ENCODE data around the gene DNAH17.

The DNAH17 gene

GRCh38 chr17:78592991-78593329 lies 15.8 kb upstream of the DNAH17 start:
- H3K4me1 ChIP-seq (ENCODE audit: insufficient read depth, poor library complexity, severe bottlenecking), result peaks cover 21% of the 10 kb centered on the region
- DNase-seq (ENCODE audit: low spot score) (no peak), ATAC-seq (ENCODE audit: low read depth) (no peak)
- no peaks in the 10 kb centered on the region for H3K27me3 ChIP-seq (ENCODE audit: insufficient read depth, poor library complexity, severe bottlenecking)
- H3K4me3 ChIP-seq (ENCODE audit: severe bottlenecking), result no peak overlapping the region
- H3K27ac ChIP-seq (ENCODE audit: poor library complexity, severe bottlenecking), result peak overlapping the region; percentile 98
- H3K9me3 ChIP-seq (ENCODE audit: severe bottlenecking), result no peaks in the 10 kb centered on the region
- TF ChIP-seq CTCF (IDR thresholded peaks at IDR 0.05; ENCODE audit: poor library complexity, severe bottlenecking), result no peak
- no peaks in the 10 kb centered on the region for H3K36me3 ChIP-seq (ENCODE audit: low read depth)

GRCh38 chr17:78591263-78591671 lies 14.1 kb upstream of the DNAH17 start:
- TF ChIP-seq CTCF (IDR thresholded peaks at IDR 0.05; ENCODE audit: poor library complexity, severe bottlenecking), result no peak
- DNase-seq (ENCODE audit: low spot score) (no peak), ATAC-seq (ENCODE audit: low read depth) (no peak)
- H3K27me3 ChIP-seq (ENCODE audit: insufficient read depth, poor library complexity, severe bottlenecking), result no peaks in the 10 kb centered on the region
- peaks cover 21% of the 10 kb centered on the region for H3K4me1 ChIP-seq (ENCODE audit: insufficient read depth, poor library complexity, severe bottlenecking)
- no peaks in the 10 kb centered on the region for H3K36me3 ChIP-seq (ENCODE audit: low read depth)
- H3K27ac ChIP-seq (ENCODE audit: poor library complexity, severe bottlenecking), result peak overlapping the region; percentile 98
- H3K4me3 ChIP-seq (ENCODE audit: severe bottlenecking), result no peak overlapping the region
- no peaks in the 10 kb centered on the region for H3K9me3 ChIP-seq (ENCODE audit: severe bottlenecking)

GRCh38 chr17:78589885-78590284 lies 12.7 kb upstream of the DNAH17 start:
- peak overlapping the region; percentile 98 for H3K27ac ChIP-seq (ENCODE audit: poor library complexity, severe bottlenecking)
- H3K4me1 ChIP-seq (ENCODE audit: insufficient read depth, poor library complexity, severe bottlenecking), result peaks cover 21% of the 10 kb centered on the region
- no peak for ATAC-seq (ENCODE audit: low read depth)
- no peaks in the 10 kb centered on the region for H3K27me3 ChIP-seq (ENCODE audit: insufficient read depth, poor library complexity, severe bottlenecking)
- no peak overlapping the region for H3K4me3 ChIP-seq (ENCODE audit: severe bottlenecking)
- DNase-seq (ENCODE audit: low spot score), result no peak
- no peaks in the 10 kb centered on the region for H3K9me3 ChIP-seq (ENCODE audit: severe bottlenecking)
- no peak for TF ChIP-seq CTCF (IDR thresholded peaks at IDR 0.05; ENCODE audit: poor library complexity, severe bottlenecking)
- no peaks in the 10 kb centered on the region for H3K36me3 ChIP-seq (ENCODE audit: low read depth)

GRCh38 chr17:78589031-78589675 lies 12.0 kb upstream of the DNAH17 start:
- H3K27me3 ChIP-seq (ENCODE audit: insufficient read depth, poor library complexity, severe bottlenecking), result no peaks in the 10 kb centered on the region
- ATAC-seq (ENCODE audit: low read depth), result no peak
- TF ChIP-seq CTCF (IDR thresholded peaks at IDR 0.05; ENCODE audit: poor library complexity, severe bottlenecking), result no peak
- no peak overlapping the region for H3K4me3 ChIP-seq (ENCODE audit: severe bottlenecking)
- no peak for DNase-seq (ENCODE audit: low spot score)
- H3K36me3 ChIP-seq (ENCODE audit: low read depth), result no peaks in the 10 kb centered on the region
- no peaks in the 10 kb centered on the region for H3K9me3 ChIP-seq (ENCODE audit: severe bottlenecking)
- peaks cover 21% of the 10 kb centered on the region for H3K4me1 ChIP-seq (ENCODE audit: insufficient read depth, poor library complexity, severe bottlenecking)
- H3K27ac ChIP-seq (ENCODE audit: poor library complexity, severe bottlenecking), result peak overlapping the region; percentile 98

GRCh38 chr17:78588258-78589030 lies 11.2 kb upstream of the DNAH17 start:
- TF ChIP-seq CTCF (IDR thresholded peaks at IDR 0.05; ENCODE audit: poor library complexity, severe bottlenecking), result no peak
- ATAC-seq (ENCODE audit: low read depth) (no peak), DNase-seq (ENCODE audit: low spot score) (no peak)
- no peaks in the 10 kb centered on the region for H3K36me3 ChIP-seq (ENCODE audit: low read depth)
- H3K27me3 ChIP-seq (ENCODE audit: insufficient read depth, poor library complexity, severe bottlenecking), result no peaks in the 10 kb centered on the region
- H3K4me3 ChIP-seq (ENCODE audit: severe bottlenecking), result no peak overlapping the region
- no peaks in the 10 kb centered on the region for H3K9me3 ChIP-seq (ENCODE audit: severe bottlenecking)
- peaks cover 21% of the 10 kb centered on the region for H3K4me1 ChIP-seq (ENCODE audit: insufficient read depth, poor library complexity, severe bottlenecking)
- H3K27ac ChIP-seq (ENCODE audit: poor library complexity, severe bottlenecking), result no peak overlapping the region

All from RWPE2 (cell line).